ENCODE data around the gene REXO5.

REXO5 gene

DNA sequence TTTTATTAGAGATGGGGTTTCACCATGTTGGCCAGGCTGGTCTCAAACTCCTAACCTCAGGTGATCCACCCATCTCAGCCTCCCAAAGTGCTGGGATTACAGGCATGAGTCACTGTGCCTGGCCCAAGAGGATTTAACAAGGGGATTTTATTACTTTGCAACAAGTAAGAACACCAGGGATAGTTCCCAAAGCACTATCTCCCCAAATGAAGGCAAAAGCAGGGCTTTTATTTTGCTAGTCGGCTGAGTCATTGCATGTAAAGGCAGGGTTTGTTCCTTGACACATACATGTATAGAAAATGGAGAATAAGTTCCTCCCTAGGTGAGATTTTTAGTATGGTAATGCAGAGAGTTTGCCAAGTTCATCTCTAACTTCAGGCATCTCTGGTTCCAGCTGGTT is 24.0 kb downstream of the REXO5 start:
- TF ChIP-seq, protein P1, sequence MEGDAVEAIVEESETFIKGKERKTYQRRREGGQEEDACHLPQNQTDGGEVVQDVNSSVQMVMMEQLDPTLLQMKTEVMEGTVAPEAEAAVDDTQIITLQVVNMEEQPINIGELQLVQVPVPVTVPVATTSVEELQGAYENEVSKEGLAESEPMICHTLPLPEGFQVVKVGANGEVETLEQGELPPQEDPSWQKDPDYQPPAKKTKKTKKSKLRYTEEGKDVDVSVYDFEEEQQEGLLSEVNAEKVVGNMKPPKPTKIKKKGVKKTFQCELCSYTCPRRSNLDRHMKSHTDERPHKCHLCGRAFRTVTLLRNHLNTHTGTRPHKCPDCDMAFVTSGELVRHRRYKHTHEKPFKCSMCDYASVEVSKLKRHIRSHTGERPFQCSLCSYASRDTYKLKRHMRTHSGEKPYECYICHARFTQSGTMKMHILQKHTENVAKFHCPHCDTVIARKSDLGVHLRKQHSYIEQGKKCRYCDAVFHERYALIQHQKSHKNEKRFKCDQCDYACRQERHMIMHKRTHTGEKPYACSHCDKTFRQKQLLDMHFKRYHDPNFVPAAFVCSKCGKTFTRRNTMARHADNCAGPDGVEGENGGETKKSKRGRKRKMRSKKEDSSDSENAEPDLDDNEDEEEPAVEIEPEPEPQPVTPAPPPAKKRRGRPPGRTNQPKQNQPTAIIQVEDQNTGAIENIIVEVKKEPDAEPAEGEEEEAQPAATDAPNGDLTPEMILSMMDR (IDR thresholded peaks at IDR 0.05) = no peak
- Histone ChIP-seq H3K4me1 (ENCODE audit: control insufficient read depth in 1 of 2, insufficient read depth in 1 of 2, low read depth in 1 of 2, low read length in 1 of 2) (no peaks in the 10 kb centered on the region), H3K27ac (no peak overlapping the region), H3K27me3 (no peaks in the 10 kb centered on the region), H3K4me3 (ENCODE audit: low read depth in 1 of 2, low read length in 1 of 2) (no peak overlapping the region), H3K9me3 (no peaks in the 10 kb centered on the region), H3K36me3 (peaks cover 35% of the 10 kb centered on the region)

DNA sequence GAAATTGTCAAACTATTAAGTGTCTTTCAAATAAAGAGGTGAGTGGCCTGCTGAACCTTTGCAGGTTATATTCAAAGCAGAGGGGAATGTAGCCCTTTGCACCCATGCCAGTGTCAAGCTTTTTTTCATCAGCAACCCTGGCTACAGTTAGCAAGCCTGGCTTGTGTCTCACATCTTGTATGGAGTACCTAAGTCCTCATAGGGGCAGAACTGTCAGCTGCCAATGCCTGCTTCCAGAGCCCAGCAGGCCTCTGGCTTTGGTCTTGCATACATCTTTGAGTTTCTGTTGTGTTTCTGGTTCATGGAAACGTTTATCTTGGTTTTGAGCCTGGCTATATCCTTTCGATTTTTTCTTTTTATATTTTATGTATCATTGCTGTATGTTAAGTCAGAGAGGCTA is 26.8 kb downstream of the REXO5 start:
- Histone ChIP-seq H3K9me3 (no peaks in the 10 kb centered on the region), H3K36me3 (peaks cover 13% of the 10 kb centered on the region)
- TF ChIP-seq, protein P1 (IDR thresholded peaks at IDR 0.05) = no peak

DNA sequence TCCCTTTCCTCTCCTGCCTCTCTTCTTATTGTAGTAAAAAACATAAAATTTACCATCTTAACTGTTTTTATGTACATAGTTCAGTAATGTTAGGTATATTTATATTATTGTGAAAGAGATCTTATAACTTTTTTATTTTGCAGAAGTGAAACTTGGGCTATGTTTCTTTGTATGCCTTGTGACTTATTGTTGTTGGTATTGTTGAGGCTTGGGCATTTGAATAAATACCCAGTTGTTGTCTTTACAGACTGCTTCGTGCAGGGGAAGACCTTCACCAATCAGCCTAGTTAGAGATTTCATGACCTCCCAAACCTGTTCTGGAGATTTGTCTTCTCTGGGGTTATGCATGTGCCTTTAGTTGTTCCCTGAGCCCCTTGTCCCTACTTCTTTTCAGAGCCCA is 31.9 kb downstream of the REXO5 start:
- TF ChIP-seq, protein P1 (IDR thresholded peaks at IDR 0.05) = no peak
- Histone ChIP-seq H3K27ac (no peak overlapping the region), H3K4me1 (ENCODE audit: control insufficient read depth in 1 of 2, insufficient read depth in 1 of 2, low read depth in 1 of 2, low read length in 1 of 2) (peaks cover 7 to 11% of the 10 kb centered on the region in 2 experiments), H3K36me3 (no peaks in the 10 kb centered on the region), H3K4me3 (ENCODE audit: low read depth in 1 of 2, low read length in 1 of 2) (no peak overlapping the region), H3K27me3 (no peaks in the 10 kb centered on the region), H3K9me3 (no peaks in the 10 kb centered on the region)

More for the DNA sequence above, 26.8 kb downstream of the REXO5 start:
- no peak overlapping the region for H3K4me3 ChIP-seq (ENCODE audit: low read depth in 1 of 2, low read length in 1 of 2)
- H3K27ac ChIP-seq = no peak overlapping the region
- H3K27me3 ChIP-seq = no peaks in the 10 kb centered on the region
- no peaks in the 10 kb centered on the region for H3K4me1 ChIP-seq (ENCODE audit: control insufficient read depth in 1 of 2, insufficient read depth in 1 of 2, low read depth in 1 of 2, low read length in 1 of 2)

DNA sequence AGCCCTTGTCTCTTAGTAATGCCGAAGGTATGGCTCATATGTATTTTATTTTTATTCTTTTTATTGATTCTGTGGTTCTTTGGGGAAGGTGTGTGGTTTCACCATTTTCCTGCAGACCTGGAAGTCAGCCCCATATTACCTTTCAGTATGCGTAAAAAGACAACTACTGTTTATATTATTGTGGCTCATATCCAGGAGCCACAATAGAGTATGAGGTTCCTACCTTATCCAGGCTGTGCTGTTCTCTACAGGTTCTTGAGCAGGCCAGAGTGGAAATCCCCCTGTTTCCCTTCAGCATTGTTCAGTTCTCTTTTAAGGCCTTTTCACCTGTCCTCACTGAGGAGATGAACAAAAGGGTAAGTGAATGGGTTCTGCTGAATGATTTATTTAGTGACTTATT is 33.2 kb downstream of the REXO5 start:
- Histone ChIP-seq H3K36me3 (no peaks in the 10 kb centered on the region), H3K27me3 (no peaks in the 10 kb centered on the region), H3K9me3 (no peaks in the 10 kb centered on the region), H3K27ac (no peak overlapping the region), H3K4me3 (ENCODE audit: low read depth in 1 of 2, low read length in 1 of 2) (no peak overlapping the region), H3K4me1 (ENCODE audit: control insufficient read depth in 1 of 2, insufficient read depth in 1 of 2, low read depth in 1 of 2, low read length in 1 of 2) (peaks cover 15 to 21% of the 10 kb centered on the region in 2 experiments)
- TF ChIP-seq, protein P1 (IDR thresholded peaks at IDR 0.05) = no peak

DNA sequence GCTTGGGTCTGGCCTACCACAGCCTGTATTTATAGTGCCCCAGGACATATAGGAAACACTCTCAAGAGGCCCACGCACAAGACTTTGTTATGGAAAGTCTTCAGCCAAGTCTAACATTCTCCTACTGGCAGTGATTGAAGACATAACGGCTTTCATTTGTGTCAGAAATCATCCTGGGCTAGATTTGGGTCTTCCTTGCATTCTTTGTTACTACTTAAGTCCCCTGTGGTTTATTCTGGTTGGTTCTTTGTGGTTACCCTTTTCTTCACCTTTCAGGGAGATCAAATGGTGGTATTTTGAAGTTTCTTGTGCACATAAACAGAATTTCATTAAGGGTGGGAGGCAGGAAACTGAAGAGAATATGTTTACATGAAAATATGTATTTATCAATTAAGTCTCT is 37.7 kb downstream of the REXO5 start:
- TF ChIP-seq, protein P1 (IDR thresholded peaks at IDR 0.05) = no peak
- no peaks in the 10 kb centered on the region for H3K36me3 ChIP-seq
- H3K9me3 ChIP-seq = no peaks in the 10 kb centered on the region
- H3K4me1 ChIP-seq (ENCODE audit: control insufficient read depth in 1 of 2, insufficient read depth in 1 of 2, low read depth in 1 of 2, low read length in 1 of 2) = peaks cover 22 to 28% of the 10 kb centered on the region in 2 experiments
- peak overlapping the region; percentile 79 for H3K27ac ChIP-seq
- no peaks in the 10 kb centered on the region for H3K27me3 ChIP-seq
- H3K4me3 ChIP-seq (ENCODE audit: low read depth in 1 of 2, low read length in 1 of 2) = no peak overlapping the region

DNA sequence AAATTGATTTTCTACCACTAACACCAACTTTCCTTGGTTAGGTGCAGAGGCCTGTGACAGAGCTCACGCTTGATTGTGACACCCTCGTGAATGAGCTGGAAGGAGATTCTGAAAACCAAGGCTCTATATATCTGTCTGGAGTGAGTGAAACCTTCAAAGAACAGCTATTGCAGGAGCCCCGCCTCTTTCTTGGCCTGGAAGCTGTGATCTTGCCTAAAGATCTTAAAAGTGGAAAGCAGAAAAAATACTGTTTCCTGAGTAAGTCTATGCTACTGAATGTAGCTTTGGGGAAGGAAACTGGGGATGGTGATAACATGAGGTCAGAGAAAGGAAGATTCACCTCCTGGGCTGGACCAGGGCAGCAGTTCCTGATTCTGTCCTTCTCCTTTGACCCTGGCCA is 38.3 kb downstream of the REXO5 start:
- Histone ChIP-seq H3K4me1 (ENCODE audit: control insufficient read depth in 1 of 2, insufficient read depth in 1 of 2, low read depth in 1 of 2, low read length in 1 of 2) (peaks cover 27 to 33% of the 10 kb centered on the region in 2 experiments), H3K27ac (peak overlapping the region; percentile 79), H3K4me3 (ENCODE audit: low read depth in 1 of 2, low read length in 1 of 2) (peak overlapping the region in 1 of 2 experiments; percentile 7), H3K36me3 (no peaks in the 10 kb centered on the region), H3K9me3 (no peaks in the 10 kb centered on the region), H3K27me3 (no peaks in the 10 kb centered on the region)
- TF ChIP-seq, protein P1 (IDR thresholded peaks at IDR 0.05) = no peak

Data from neutrophil (primary cell).